OCI-LY1 (cell line): ENCODE data around the gene DCST1.

Source experiments
- H2AFZ ChIP-seq: fragments of 200-600 bp; sonication (generic), shearing (Covaris generic); 2 replicates; pipeline ENCODE4 v1.6.0; 2014; ENCODE audit warnings: antibody characterized with exemption, mild to moderate bottlenecking, low read length
- H3F3A ChIP-seq: fragments of 200-600 bp; sonication (generic), shearing (Covaris generic); 2 replicates; pipeline ENCODE4 v1.6.0; 2014; ENCODE audit warnings: mild to moderate bottlenecking, antibody characterized with exemption, low read length, moderate library complexity; ENCODE audit not compliant: insufficient read depth
- H3K27ac ChIP-seq: fragments of 200-600 bp; sonication (generic); 2 replicates; pipeline ENCODE4 v1.5.1; 2014; ENCODE audit warnings: low read length, mixed run types, mild to moderate bottlenecking, low read depth; ENCODE audit not compliant: poor library complexity, severe bottlenecking
- H3K27me3 ChIP-seq: fragments of 200-600 bp; sonication (generic); 2 replicates; pipeline ENCODE4 v1.6.0; 2014; ENCODE audit warnings: antibody characterized with exemption, mild to moderate bottlenecking, low read length, moderate library complexity; ENCODE audit not compliant: insufficient read depth
- H3K36me3 ChIP-seq: fragments of 200-600 bp; sonication (generic); 2 replicates; pipeline ENCODE4 v1.6.1; 2014; ENCODE audit warnings: mild to moderate bottlenecking, antibody characterized with exemption, low read length, moderate library complexity, mixed read lengths; ENCODE audit not compliant: insufficient read depth
- H3K4me1 ChIP-seq: fragments of 200-600 bp; sonication (generic); 2 replicates; pipeline ENCODE4 v1.5.1; 2014; ENCODE audit warnings: mild to moderate bottlenecking, low read length, moderate library complexity; ENCODE audit not compliant: insufficient read depth, severe bottlenecking
- H3K4me2 ChIP-seq: fragments of 200-600 bp; sonication (generic), shearing (Covaris generic); 2 replicates; pipeline ENCODE4 v1.6.1; 2014; ENCODE audit warnings: low read length
- H3K4me3 ChIP-seq: fragments of 200-600 bp; sonication (generic); 2 replicates; pipeline ENCODE4 v1.5.1; 2014; ENCODE audit warnings: low read length, low read depth, mild to moderate bottlenecking, mixed read lengths; ENCODE audit not compliant: poor library complexity, severe bottlenecking
- H3K79me2 ChIP-seq: fragments of 200-600 bp; shearing (Covaris generic); 2 replicates; pipeline ENCODE4 v1.6.1; 2016; ENCODE audit warnings: mixed run types, low read length, mixed read lengths; ENCODE audit not compliant: insufficient read depth
- H3K9ac ChIP-seq: fragments of 200-600 bp; sonication (generic), shearing (Covaris generic); 2 replicates; pipeline ENCODE4 v1.6.1; 2014; ENCODE audit warnings: mild to moderate bottlenecking, low read length, mixed read lengths
- H3K9me2 ChIP-seq: fragments of 200-600 bp; sonication (generic), shearing (Covaris generic); 2 replicates; pipeline ENCODE4 v1.6.1; 2014; ENCODE audit warnings: low read depth, mild to moderate bottlenecking, low read length, mixed read lengths
- H3K9me3 ChIP-seq: fragments of 200-600 bp; shearing (Covaris generic); 2 replicates; pipeline ENCODE4 v1.6.1; 2014; ENCODE audit warnings: low read length, mixed read lengths
- H4K20me1 ChIP-seq: fragments of 200-600 bp; sonication (generic), shearing (Covaris generic); 2 replicates; pipeline ENCODE4 v1.6.0; 2016; ENCODE audit warnings: mild to moderate bottlenecking, low read length; ENCODE audit not compliant: insufficient read depth
- CTCF ChIP-seq: fragments of 200-600 bp; sonication (generic), shearing (Covaris generic); IDR thresholded peaks from 2 replicates; pipeline ENCODE4 v1.5.1; 2017; ENCODE audit warnings: mild to moderate bottlenecking, antibody characterized with exemption, low read length, moderate library complexity, mixed read lengths
- EZH2 ChIP-seq: fragments of 200-600 bp; sonication (generic), shearing (Covaris generic); IDR thresholded peaks from 2 replicates; pipeline ENCODE4 v1.8.0; 2017; ENCODE audit warnings: borderline replicate concordance, mixed run types, mild to moderate bottlenecking, antibody characterized with exemption, low read length, moderate library complexity, mixed read lengths

DCST1 gene

GRCh38 chr1:155006601-155007101 is 27.0 kb upstream of the DCST1 start:
- no peaks in the 10 kb centered on the region for H3K27me3 ChIP-seq
- H3K79me2 ChIP-seq: no peaks in the 10 kb centered on the region
- no peaks in the 10 kb centered on the region for H3K36me3 ChIP-seq
- no peak for TF ChIP-seq CTCF
- peaks cover 32% of the 10 kb centered on the region for H3K4me1 ChIP-seq
- H3K9me3 ChIP-seq: no peaks in the 10 kb centered on the region
- H3K9ac ChIP-seq: no peak overlapping the region
- peak overlapping the region; percentile 69 for H3K27ac ChIP-seq
- peaks cover 4% of the 10 kb centered on the region; the same call in 1 of the 2 replicates for H3F3A ChIP-seq
- H4K20me1 ChIP-seq: no peaks in the 10 kb centered on the region
- H3K4me2 ChIP-seq: no peak overlapping the region
- no peak overlapping the region for H2AFZ ChIP-seq
- H3K9me2 ChIP-seq: no peaks in the 10 kb centered on the region
- no peak overlapping the region for H3K4me3 ChIP-seq

DNA sequence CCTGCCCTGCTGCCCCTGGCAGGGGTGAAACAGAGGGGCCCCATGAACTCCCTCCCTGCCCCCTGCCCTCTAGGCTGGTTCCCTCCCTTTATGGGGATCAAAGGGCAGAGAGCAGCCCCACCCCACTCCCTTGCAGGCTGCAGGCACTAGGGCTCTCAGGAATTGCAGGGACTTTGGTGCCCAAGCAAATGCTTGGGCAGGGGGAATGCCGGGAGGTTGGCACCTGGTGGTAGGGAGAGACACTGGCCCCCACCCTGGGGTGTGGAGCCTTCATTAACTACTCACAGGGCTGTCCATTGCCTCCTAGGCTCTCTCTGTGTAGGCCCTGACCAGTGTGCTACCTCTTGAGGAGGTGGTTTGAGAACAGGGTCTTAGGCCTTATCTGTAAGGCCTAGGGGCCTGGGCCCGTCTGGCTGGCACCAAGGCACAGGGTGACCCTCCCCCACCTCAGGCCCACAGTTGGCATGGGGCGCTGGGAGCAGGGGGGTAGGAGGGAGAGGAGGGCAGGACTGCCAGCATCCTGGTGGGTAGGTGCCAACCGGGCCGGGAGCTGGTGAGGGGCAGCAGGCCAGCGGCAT is 26.3 kb upstream of the DCST1 start:
- Histone ChIP-seq H2AFZ (no peak overlapping the region), H3K9ac (no peak overlapping the region), H3K9me2 (no peaks in the 10 kb centered on the region), H3K4me2 (no peak overlapping the region), H3F3A (peaks cover 4% of the 10 kb centered on the region; the same call in 1 of the 2 replicates), H4K20me1 (no peaks in the 10 kb centered on the region), H3K27ac (no peak overlapping the region), H3K79me2 (no peaks in the 10 kb centered on the region), H3K4me3 (no peak overlapping the region), H3K27me3 (no peaks in the 10 kb centered on the region), H3K36me3 (no peaks in the 10 kb centered on the region), H3K4me1 (peaks cover 32% of the 10 kb centered on the region), H3K9me3 (no peaks in the 10 kb centered on the region)
- TF ChIP-seq EZH2: no peak
- no peak for TF ChIP-seq CTCF

DNA sequence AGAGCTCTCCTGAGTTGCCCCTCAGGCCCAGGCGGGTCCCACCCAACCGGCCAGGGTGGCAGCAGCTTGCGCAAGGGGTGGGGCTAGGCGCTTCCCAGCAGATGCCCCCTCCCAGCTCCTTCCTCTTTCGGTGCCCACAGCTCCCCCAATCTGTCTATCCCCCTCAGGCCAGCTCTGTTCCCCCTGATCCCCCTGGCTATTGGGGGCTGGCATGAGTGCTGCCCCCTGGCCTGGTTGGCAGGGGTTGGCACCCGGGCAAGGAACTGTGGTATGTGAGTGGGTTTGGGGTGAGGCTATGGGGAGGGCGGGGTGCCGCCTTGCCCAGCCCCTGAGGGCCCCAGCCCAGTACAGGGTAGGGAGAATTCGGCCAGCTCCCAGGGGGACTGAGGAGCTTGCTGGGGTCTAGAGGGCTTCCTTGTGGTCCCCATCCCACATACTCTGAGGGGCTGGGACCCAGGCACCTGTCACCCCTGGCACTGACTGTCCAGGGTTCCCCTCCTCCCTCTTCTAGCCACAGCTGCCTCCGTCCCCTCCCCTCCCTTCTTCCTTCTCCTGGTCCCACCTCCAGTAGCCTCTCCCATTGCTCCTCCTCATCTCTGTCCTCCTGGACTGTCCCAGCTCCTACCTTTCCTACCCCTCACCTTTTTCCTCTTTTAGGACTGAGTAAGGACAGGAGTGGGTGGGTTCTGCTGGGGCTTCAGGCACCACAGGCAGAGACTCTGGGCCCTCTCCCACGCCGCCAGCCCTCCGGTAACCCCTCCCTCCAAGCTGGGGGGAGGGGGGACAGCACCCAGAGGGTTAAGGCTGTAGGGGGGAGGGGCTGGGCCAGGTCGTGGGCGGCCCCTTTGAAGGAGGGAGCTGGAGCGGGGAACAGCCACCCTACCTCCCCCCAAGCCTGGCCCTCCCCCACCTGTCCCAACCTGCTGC is 25.3 kb upstream of the DCST1 start:
- Histone ChIP-seq H3F3A (peaks cover 4% of the 10 kb centered on the region; the same call in 1 of the 2 replicates), H3K79me2 (no peaks in the 10 kb centered on the region), H3K27ac (no peak overlapping the region), H2AFZ (no peak overlapping the region), H3K27me3 (no peaks in the 10 kb centered on the region), H3K9me2 (no peaks in the 10 kb centered on the region), H3K9ac (no peak overlapping the region), H3K4me2 (no peak overlapping the region), H4K20me1 (no peaks in the 10 kb centered on the region), H3K36me3 (no peaks in the 10 kb centered on the region), H3K4me1 (peaks cover 32% of the 10 kb centered on the region), H3K4me3 (no peak overlapping the region), H3K9me3 (no peaks in the 10 kb centered on the region)
- TF ChIP-seq CTCF: no peak
- TF ChIP-seq EZH2: no peak
